ENCODE data around the gene DPM2. TPM values are rescaled to one million over a fixed set of nuclear protein-coding genes. Genes with fewer than 3 reads are reported as not detected.

Gene DPM2
- total and polyA plus RNA-seq, 2 donors, result 17.9 to 32.8 TPM

DNA sequence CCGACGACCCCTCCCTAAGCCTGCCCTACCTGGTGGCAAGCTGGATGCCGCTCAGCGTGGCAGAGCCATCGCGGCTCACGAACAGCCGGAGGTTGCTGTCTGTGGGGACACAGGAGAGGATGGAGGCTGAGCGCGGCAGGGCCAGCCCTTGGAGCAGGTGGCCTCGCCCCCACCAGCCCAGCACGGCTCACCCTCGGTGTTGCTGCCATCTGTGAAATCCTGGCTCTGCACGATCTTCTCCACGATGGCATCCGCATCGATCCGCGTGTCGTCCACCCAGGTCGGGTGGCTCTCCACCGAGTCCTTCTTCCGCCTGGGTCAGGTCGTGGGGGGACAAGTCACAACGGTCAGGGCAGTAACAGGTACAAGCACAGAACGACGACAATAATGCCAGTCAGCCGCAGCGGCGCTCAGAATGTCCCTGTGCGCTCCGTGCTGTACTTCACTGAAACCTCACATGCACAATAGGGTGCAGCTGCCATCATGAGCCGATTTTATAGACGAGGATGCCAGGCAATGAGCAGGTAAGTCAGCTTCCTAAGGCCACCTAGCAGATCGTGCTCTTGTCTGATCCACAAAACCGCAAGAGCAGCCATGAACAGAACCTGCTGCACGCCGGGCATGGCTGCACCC lies 7.0 kb upstream of the DPM2 start:
- peaks cover 84 to 96% of the 10 kb centered on the region in 2 donors for H3K36me3 ChIP-seq (ENCODE audit: control insufficient read depth in 2 of 2, insufficient read depth in 2 of 2, low read length in 1 of 2)
- H3K4me1 ChIP-seq (ENCODE audit: control insufficient read depth in 2 of 2, insufficient read depth in 2 of 2, low read length in 2 of 2), result peaks cover 0 to 49% of the 10 kb centered on the region in 2 donors
- DNase-seq (ENCODE audit: low read depth in 6 of 9, low spot score in 9 of 9), result no peak

DNA sequence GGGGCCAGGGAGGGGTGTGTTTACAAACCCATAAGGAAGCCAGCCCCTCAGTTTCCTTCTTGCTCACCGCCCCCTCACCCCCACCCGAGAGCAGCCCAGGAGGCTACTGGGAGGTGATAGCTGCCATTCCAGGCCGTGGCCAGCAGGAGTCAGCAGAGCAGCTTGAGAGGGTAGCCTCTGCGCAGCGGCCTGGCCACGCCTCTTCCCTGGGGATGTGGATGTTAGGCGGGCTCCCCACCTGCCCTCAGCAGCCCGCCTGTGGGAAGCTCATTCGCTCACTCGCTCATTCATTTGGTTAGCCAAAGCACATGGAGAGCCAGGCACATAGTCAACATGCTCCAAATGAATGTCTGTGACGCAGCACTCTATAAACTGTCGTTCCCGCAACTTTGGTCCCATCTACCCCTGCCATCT lies 6.1 kb upstream of the DPM2 start:
- peak in 8 of 9 donors; percentile 43 to 81 (median 64) for DNase-seq (ENCODE audit: low read depth in 6 of 9, low spot score in 9 of 9)

More for the DNA sequence above, 7.0 kb upstream of the DPM2 start:
- 97% methylated on average over 38 of the region's 38 CpGs for WGBS
- Histone ChIP-seq H3K27me3 (ENCODE audit: control insufficient read depth in 2 of 2, insufficient read depth in 1 of 2, low read length in 1 of 2) (no peaks in the 10 kb centered on the region), H3K9me3 (ENCODE audit: control insufficient read depth in 2 of 2, insufficient read depth in 1 of 2, low read length in 1 of 2) (peaks cover 0 to 10% of the 10 kb centered on the region in 2 donors), H3K27ac (ENCODE audit: low read depth in 1 of 2, low read length in 1 of 2) (no peak overlapping the region), H3K4me3 (ENCODE audit: low read length in 2 of 2) (no peak overlapping the region)

DNA sequence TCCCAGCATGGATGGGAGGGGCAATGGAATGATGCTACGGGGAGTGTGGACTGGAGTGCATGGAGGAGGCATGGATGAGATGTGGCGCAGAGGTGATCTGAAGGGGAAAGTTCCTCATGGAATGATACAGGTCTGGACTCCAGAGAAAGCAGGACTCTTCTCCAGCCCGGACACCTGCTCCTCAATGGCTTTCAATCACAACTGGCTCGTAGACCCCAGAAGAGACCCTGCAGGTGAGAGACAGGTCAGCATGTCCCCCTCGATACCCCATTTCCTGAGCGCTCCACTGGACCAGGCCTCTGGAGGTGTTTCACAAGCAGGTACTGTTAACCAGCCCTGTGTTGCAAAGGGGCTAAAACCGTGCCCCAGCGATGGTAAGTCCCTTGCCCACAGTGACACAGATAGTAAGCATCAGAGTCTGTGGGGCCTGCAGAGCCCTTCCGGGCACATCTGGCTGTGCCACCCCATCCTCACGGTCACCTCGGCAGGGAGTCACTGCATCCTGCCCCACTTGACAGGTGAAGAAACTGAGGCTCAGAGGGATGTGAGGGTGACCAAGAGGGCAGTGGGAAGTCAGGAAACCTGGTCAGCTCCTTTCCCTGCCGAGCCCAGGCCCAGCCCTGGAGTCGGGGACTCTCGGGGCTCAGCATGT lies 5.5 kb upstream of the DPM2 start:
- H3K36me3 ChIP-seq (ENCODE audit: control insufficient read depth in 2 of 2, insufficient read depth in 2 of 2, low read length in 1 of 2), result peaks cover 74 to 85% of the 10 kb centered on the region in 2 donors
- WGBS, result 89% methylated on average over 14 of the region's 14 CpGs
- no peaks in the 10 kb centered on the region for H3K27me3 ChIP-seq (ENCODE audit: control insufficient read depth in 2 of 2, insufficient read depth in 1 of 2, low read length in 1 of 2)
- peaks cover 0 to 10% of the 10 kb centered on the region in 2 donors for H3K9me3 ChIP-seq (ENCODE audit: control insufficient read depth in 2 of 2, insufficient read depth in 1 of 2, low read length in 1 of 2)
- no peak overlapping the region for H3K4me3 ChIP-seq (ENCODE audit: low read length in 2 of 2)
- DNase-seq (ENCODE audit: low read depth in 6 of 9, low spot score in 9 of 9), result no peak
- peak overlapping the region in 1 of 2 donors; percentile 50 for H3K27ac ChIP-seq (ENCODE audit: low read depth in 1 of 2, low read length in 1 of 2)
- peaks cover 1 to 52% of the 10 kb centered on the region in 2 donors for H3K4me1 ChIP-seq (ENCODE audit: control insufficient read depth in 2 of 2, insufficient read depth in 2 of 2, low read length in 2 of 2)

More for the DNA sequence above, 6.1 kb upstream of the DPM2 start:
- H3K36me3 ChIP-seq (ENCODE audit: control insufficient read depth in 2 of 2, insufficient read depth in 2 of 2, low read length in 1 of 2), result peaks cover 80 to 91% of the 10 kb centered on the region in 2 donors
- peak overlapping the region; percentile 31 to 36 for H3K27ac ChIP-seq (ENCODE audit: low read depth in 1 of 2, low read length in 1 of 2)
- peaks cover 0 to 10% of the 10 kb centered on the region in 2 donors for H3K9me3 ChIP-seq (ENCODE audit: control insufficient read depth in 2 of 2, insufficient read depth in 1 of 2, low read length in 1 of 2)
- 42% methylated on average over 13 of the region's 13 CpGs for WGBS
- H3K4me3 ChIP-seq (ENCODE audit: low read length in 2 of 2), result no peak overlapping the region
- H3K27me3 ChIP-seq (ENCODE audit: control insufficient read depth in 2 of 2, insufficient read depth in 1 of 2, low read length in 1 of 2), result no peaks in the 10 kb centered on the region
- H3K4me1 ChIP-seq (ENCODE audit: control insufficient read depth in 2 of 2, insufficient read depth in 2 of 2, low read length in 2 of 2), result peaks cover 0 to 48% of the 10 kb centered on the region in 2 donors

GRCh38 chr9:127942216-127943010 lies 4.8 kb upstream of the DPM2 start:
- peak in 2 of 9 donors; percentile 56 to 62 for DNase-seq (ENCODE audit: low read depth in 6 of 9, low spot score in 9 of 9)
- 85% methylated on average over 18 of the region's 18 CpGs for WGBS
- Histone ChIP-seq H3K4me1 (ENCODE audit: control insufficient read depth in 2 of 2, insufficient read depth in 2 of 2, low read length in 2 of 2) (peaks cover 6 to 51% of the 10 kb centered on the region in 2 donors), H3K4me3 (ENCODE audit: low read length in 2 of 2) (no peak overlapping the region), H3K9me3 (ENCODE audit: control insufficient read depth in 2 of 2, insufficient read depth in 1 of 2, low read length in 1 of 2) (peaks cover 0 to 10% of the 10 kb centered on the region in 2 donors), H3K27me3 (ENCODE audit: control insufficient read depth in 2 of 2, insufficient read depth in 1 of 2, low read length in 1 of 2) (no peaks in the 10 kb centered on the region), H3K36me3 (ENCODE audit: control insufficient read depth in 2 of 2, insufficient read depth in 2 of 2, low read length in 1 of 2) (peaks cover 66 to 79% of the 10 kb centered on the region in 2 donors), H3K27ac (ENCODE audit: low read depth in 1 of 2, low read length in 1 of 2) (no peak overlapping the region)

GRCh38 chr9:127941961-127942215 lies 4.2 kb upstream of the DPM2 start:
- 94% methylated on average over 3 of the region's 3 CpGs for WGBS
- Histone ChIP-seq H3K36me3 (ENCODE audit: control insufficient read depth in 2 of 2, insufficient read depth in 2 of 2, low read length in 1 of 2) (peaks cover 63 to 74% of the 10 kb centered on the region in 2 donors), H3K27me3 (ENCODE audit: control insufficient read depth in 2 of 2, insufficient read depth in 1 of 2, low read length in 1 of 2) (no peaks in the 10 kb centered on the region), H3K4me3 (ENCODE audit: low read length in 2 of 2) (no peak overlapping the region), H3K27ac (ENCODE audit: low read depth in 1 of 2, low read length in 1 of 2) (no peak overlapping the region), H3K4me1 (ENCODE audit: control insufficient read depth in 2 of 2, insufficient read depth in 2 of 2, low read length in 2 of 2) (peaks cover 9 to 51% of the 10 kb centered on the region in 2 donors), H3K9me3 (ENCODE audit: control insufficient read depth in 2 of 2, insufficient read depth in 1 of 2, low read length in 1 of 2) (peaks cover 0 to 10% of the 10 kb centered on the region in 2 donors)
- DNase-seq (ENCODE audit: low read depth in 6 of 9, low spot score in 9 of 9), result no peak

DNA sequence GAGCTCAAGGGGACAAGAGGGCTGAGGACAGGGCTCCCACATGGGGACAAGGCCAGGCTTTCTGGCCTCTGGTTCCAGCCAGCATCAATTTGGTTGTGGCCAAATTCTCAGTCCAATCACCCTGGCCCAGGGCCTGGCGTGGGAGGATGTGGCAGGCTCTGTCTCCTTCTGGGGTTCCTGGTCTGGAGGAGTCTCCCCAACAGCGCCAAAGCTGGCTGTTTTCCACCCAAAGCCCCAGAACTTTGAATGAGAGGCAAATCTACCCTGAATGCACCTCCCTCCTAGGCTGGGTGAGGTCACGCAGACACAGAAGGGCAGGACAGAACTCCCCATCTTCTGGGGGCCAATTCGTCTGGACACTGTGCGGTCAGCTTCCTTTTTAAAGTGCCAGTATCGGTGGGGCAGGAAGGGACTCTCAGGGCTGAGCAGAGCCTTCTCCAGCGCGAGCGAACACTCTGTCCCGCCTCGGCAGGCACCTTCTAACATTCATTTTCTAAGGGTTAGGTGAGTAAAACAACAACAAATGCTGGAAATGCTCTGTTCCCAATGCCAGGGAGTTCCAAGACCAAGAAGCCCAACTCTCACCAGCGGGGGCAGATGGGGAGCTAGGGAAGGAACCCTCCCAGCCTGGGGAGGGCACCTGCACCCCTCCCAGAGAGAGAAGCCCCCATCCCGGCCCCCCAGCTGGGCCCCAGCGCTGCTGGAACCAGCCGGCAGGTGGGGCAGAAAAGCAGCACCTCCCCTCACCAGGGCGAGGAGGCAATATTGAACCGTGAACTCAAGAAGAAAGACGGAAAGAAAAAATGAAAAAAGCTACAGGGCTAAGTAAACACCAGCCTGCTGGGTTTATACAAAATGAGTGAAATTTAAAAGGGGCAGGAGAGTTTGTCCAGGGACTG lies 3.7 kb upstream of the DPM2 start:
- 94% methylated on average over 18 of the region's 18 CpGs for WGBS
- no peaks in the 10 kb centered on the region for H3K27me3 ChIP-seq (ENCODE audit: control insufficient read depth in 2 of 2, insufficient read depth in 1 of 2, low read length in 1 of 2)
- H3K36me3 ChIP-seq (ENCODE audit: control insufficient read depth in 2 of 2, insufficient read depth in 2 of 2, low read length in 1 of 2), result peaks cover 57 to 68% of the 10 kb centered on the region in 2 donors
- DNase-seq (ENCODE audit: low read depth in 6 of 9, low spot score in 9 of 9), result no peak
- H3K4me1 ChIP-seq (ENCODE audit: control insufficient read depth in 2 of 2, insufficient read depth in 2 of 2, low read length in 2 of 2), result peaks cover 15 to 51% of the 10 kb centered on the region in 2 donors
- no peak overlapping the region for H3K4me3 ChIP-seq (ENCODE audit: low read length in 2 of 2)
- H3K9me3 ChIP-seq (ENCODE audit: control insufficient read depth in 2 of 2, insufficient read depth in 1 of 2, low read length in 1 of 2), result peaks cover 0 to 7% of the 10 kb centered on the region in 2 donors
- H3K27ac ChIP-seq (ENCODE audit: low read depth in 1 of 2, low read length in 1 of 2), result no peak overlapping the region

- no peak for DNase-seq (ENCODE audit: low read depth in 6 of 9, low spot score in 9 of 9)
- WGBS, result 97% methylated on average over 4 of the region's 4 CpGs
- H3K9me3 ChIP-seq (ENCODE audit: control insufficient read depth in 2 of 2, insufficient read depth in 1 of 2, low read length in 1 of 2), result peaks cover 0 to 6% of the 10 kb centered on the region in 2 donors
These were observed 2.9 kb upstream of the DPM2 start for GRCh38 chr9:127940593-127940992.

DNA sequence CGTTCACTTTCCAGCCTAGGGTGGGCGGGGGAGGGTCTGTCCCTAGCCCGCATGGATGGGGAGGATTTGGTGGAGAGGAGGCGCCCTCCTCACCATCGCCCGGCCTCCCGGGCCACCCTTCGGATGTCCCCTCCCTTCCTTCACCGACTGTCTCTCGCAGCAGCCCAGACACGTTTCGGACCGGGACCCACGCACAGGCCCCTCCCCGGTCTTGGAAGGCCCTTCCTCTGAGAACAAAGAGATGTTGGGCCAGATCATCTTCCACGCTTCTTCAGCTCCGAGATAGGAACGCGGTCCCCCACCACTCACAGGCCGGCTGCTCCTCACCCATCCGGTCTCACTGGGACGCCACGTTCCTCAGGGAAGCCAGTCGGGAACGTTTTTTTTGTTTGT lies 640 bp upstream of the DPM2 start:
- no peaks in the 10 kb centered on the region for H3K27me3 ChIP-seq (ENCODE audit: control insufficient read depth in 2 of 2, insufficient read depth in 1 of 2, low read length in 1 of 2)
- WGBS, result 85% methylated on average over 25 of the region's 25 CpGs
- H3K4me1 ChIP-seq (ENCODE audit: control insufficient read depth in 2 of 2, insufficient read depth in 2 of 2, low read length in 2 of 2), result peaks cover 20 to 49% of the 10 kb centered on the region in 2 donors
- H3K9me3 ChIP-seq (ENCODE audit: control insufficient read depth in 2 of 2, insufficient read depth in 1 of 2, low read length in 1 of 2), result peaks cover 0 to 5% of the 10 kb centered on the region in 2 donors
- peak overlapping the region; percentile 59 to 81 for H3K27ac ChIP-seq (ENCODE audit: low read depth in 1 of 2, low read length in 1 of 2)
- DNase-seq (ENCODE audit: low read depth in 6 of 9, low spot score in 9 of 9), result no peak
- peak overlapping the region in 1 of 2 donors; percentile 64 for H3K4me3 ChIP-seq (ENCODE audit: low read length in 2 of 2)
- peaks cover 33 to 54% of the 10 kb centered on the region in 2 donors for H3K36me3 ChIP-seq (ENCODE audit: control insufficient read depth in 2 of 2, insufficient read depth in 2 of 2, low read length in 1 of 2)

More at GRCh38 chr9:127940593-127940992, 2.9 kb upstream of the DPM2 start:
- Histone ChIP-seq H3K27ac (ENCODE audit: low read depth in 1 of 2, low read length in 1 of 2) (no peak overlapping the region), H3K36me3 (ENCODE audit: control insufficient read depth in 2 of 2, insufficient read depth in 2 of 2, low read length in 1 of 2) (peaks cover 50 to 66% of the 10 kb centered on the region in 2 donors), H3K27me3 (ENCODE audit: control insufficient read depth in 2 of 2, insufficient read depth in 1 of 2, low read length in 1 of 2) (no peaks in the 10 kb centered on the region), H3K4me1 (ENCODE audit: control insufficient read depth in 2 of 2, insufficient read depth in 2 of 2, low read length in 2 of 2) (peaks cover 20 to 56% of the 10 kb centered on the region in 2 donors), H3K4me3 (ENCODE audit: low read length in 2 of 2) (no peak overlapping the region)
